Breast epithelium (tissue), 4 donors: ENCODE measurements around the gene BRIP1. TPM values are rescaled to one million over a fixed set of nuclear protein-coding genes. Genes with fewer than 3 reads are reported as not detected.

Experiments used
- DNase-seq, 2 donors: peaks; one replicate each; pipeline ENCODE4 v3.0.0-alpha.2; 2019; ENCODE audit warnings: low spot score in 2 of 2
- H3K27ac ChIP-seq, 2 donors: fragments of 200-600 bp; sonication (generic) in 1 of 2; one replicate each; pipeline ENCODE4 v1.5.1; 2016 to 2019; ENCODE audit warnings: mild to moderate bottlenecking in 1 of 2
- H3K27me3 ChIP-seq, 2 donors: fragments of 200-600 bp; sonication (generic) in 1 of 2; one replicate each; pipeline versions ENCODE4 v1.5.1 to v1.6.0; 2017 to 2019; ENCODE audit warnings: control low read depth in 1 of 2, mild to moderate bottlenecking in 1 of 2
- H3K36me3 ChIP-seq: fragments of 200-600 bp; one replicate; pipeline ENCODE4 v1.5.1; 2019
- H3K4me1 ChIP-seq, 2 donors: fragments of 200-600 bp; sonication (generic); one replicate each; pipeline ENCODE4 v1.5.1; 2016 to 2019; ENCODE audit warnings: control low read depth in 1 of 2
- H3K4me3 ChIP-seq, 3 donors: fragments of 200-600 bp; sonication (generic); 1 replicate in 2 of 3; 2 replicates in 1 of 3; pipeline ENCODE4 v1.5.1; 2016 to 2019; ENCODE audit warnings: mild to moderate bottlenecking in 3 of 3, moderate library complexity in 2 of 3
- H3K9me3 ChIP-seq, 2 donors: fragments of 200-600 bp; sonication (generic) in 1 of 2; one replicate each; pipeline ENCODE4 v1.5.1; 2016 to 2019; ENCODE audit warnings: control low read depth in 1 of 2
- CTCF ChIP-seq, 3 donors: fragments of 450-650 bp; IDR thresholded peaks; one replicate each; pipeline ENCODE4 v1.5.1; 2016 to 2017; ENCODE audit warnings: antibody characterized with exemption in 3 of 3, mild to moderate bottlenecking in 3 of 3, moderate library complexity in 3 of 3
- POLR2A ChIP-seq: fragments of 450-650 bp; IDR thresholded peaks from one replicate; pipeline ENCODE4 v1.6.1; 2016; ENCODE audit warnings: antibody characterized with exemption, mild to moderate bottlenecking, moderate library complexity
- POLR2AphosphoS5 ChIP-seq, 3 donors: sonication (generic); formaldehyde crosslinking; IDR thresholded peaks; one replicate each; pipeline ENCODE4 v1.6.1; 2017; ENCODE audit warnings: antibody characterized with exemption in 3 of 3
- intact Hi-C: fragments of 100-400 bp; cut with DNase I; formaldehyde crosslinking; loops from one replicate; pipeline ENCODE4 v1.15.1; 2023; ENCODE audit warnings: low total_unique reads
- total RNA-seq, 3 donors: library from RNA; depleted of rRNA; stranded (reverse); fragments of >200 nt; gene quantifications; one replicate each; pipeline ENCODE4 v1.1.0, GENCODE V29; 2016

Gene BRIP1
- total RNA-seq, 3 donors from 2014 or later = 0.33 to 1.0 (median 0.48) TPM

GRCh38 chr17:61875285-61875684 is 12.0 kb upstream of the BRIP1 start:
- Histone ChIP-seq H3K27ac (no peak overlapping the region), H3K27me3 (no peaks in the 10 kb centered on the region), H3K4me3 (no peak overlapping the region), H3K4me1 (no peaks in the 10 kb centered on the region), H3K9me3 (no peaks in the 10 kb centered on the region), H3K36me3 (no peaks in the 10 kb centered on the region)
- no peak for DNase-seq
- no peak for TF ChIP-seq CTCF (IDR thresholded peaks at IDR 0.05)
- no peak for TF ChIP-seq POLR2A
- no peak for TF ChIP-seq POLR2AphosphoS5 (IDR thresholded peaks at IDR 0.05)
- intact Hi-C loops = no loop called here

GRCh38 chr17:61874075-61874474 is 10.7 kb upstream of the BRIP1 start:
- intact Hi-C loops = no loop called here
- no peaks in the 10 kb centered on the region for H3K27me3 ChIP-seq
- no peak for DNase-seq

GRCh38 chr17:61872099-61872498 is 8.8 kb upstream of the BRIP1 start:
- intact Hi-C loops = no loop called here
- TF ChIP-seq CTCF (IDR thresholded peaks at IDR 0.05) = no peak
- no peak for TF ChIP-seq POLR2A
- no peak for TF ChIP-seq POLR2AphosphoS5 (IDR thresholded peaks at IDR 0.05)
- Histone ChIP-seq H3K9me3 (no peaks in the 10 kb centered on the region), H3K36me3 (no peaks in the 10 kb centered on the region), H3K27ac (no peak overlapping the region), H3K4me1 (no peaks in the 10 kb centered on the region), H3K4me3 (no peak overlapping the region), H3K27me3 (no peaks in the 10 kb centered on the region)
- DNase-seq = no peak

More at GRCh38 chr17:61874075-61874474, 10.7 kb upstream of the BRIP1 start:
- Histone ChIP-seq H3K4me3 (no peak overlapping the region), H3K9me3 (no peaks in the 10 kb centered on the region), H3K4me1 (no peaks in the 10 kb centered on the region), H3K27ac (no peak overlapping the region), H3K36me3 (no peaks in the 10 kb centered on the region)
- TF ChIP-seq POLR2AphosphoS5 (IDR thresholded peaks at IDR 0.05) (no peak), CTCF (IDR thresholded peaks at IDR 0.05) (no peak), POLR2A (no peak)

- Histone ChIP-seq H3K4me1 (no peaks in the 10 kb centered on the region), H3K9me3 (no peaks in the 10 kb centered on the region), H3K4me3 (no peak overlapping the region), H3K36me3 (no peaks in the 10 kb centered on the region), H3K27me3 (no peaks in the 10 kb centered on the region), H3K27ac (no peak overlapping the region)
- intact Hi-C loops = no loop called here
- no peak for TF ChIP-seq POLR2A
- TF ChIP-seq CTCF (IDR thresholded peaks at IDR 0.05) = no peak
- no peak for TF ChIP-seq POLR2AphosphoS5 (IDR thresholded peaks at IDR 0.05)
- DNase-seq = no peak
Observed at GRCh38 chr17:61869138-61869537, 5.8 kb upstream of the BRIP1 start.

- DNase-seq = no peak
- no peak for TF ChIP-seq POLR2AphosphoS5 (IDR thresholded peaks at IDR 0.05)
- no peak for TF ChIP-seq POLR2A
- TF ChIP-seq CTCF (IDR thresholded peaks at IDR 0.05) = no peak
- no peaks in the 10 kb centered on the region for H3K27me3 ChIP-seq
- H3K4me1 ChIP-seq = no peaks in the 10 kb centered on the region
- intact Hi-C loops = no loop called here
- H3K27ac ChIP-seq = no peak overlapping the region
- no peak overlapping the region for H3K4me3 ChIP-seq
- H3K9me3 ChIP-seq = no peaks in the 10 kb centered on the region
- no peaks in the 10 kb centered on the region for H3K36me3 ChIP-seq
Observed at GRCh38 chr17:61868074-61868473, 4.7 kb upstream of the BRIP1 start.
